DMS 273 (cell line): ENCODE data around the gene CDK9.
"Not testable (repeated sequence)": the region's sequence is repeated elsewhere in the genome, so short reads cannot be mapped to it uniquely, and the experiment has no call there.

ENCODE experiments used
- DNase-seq: peaks from one replicate; lab custom pipeline; 2025; ENCODE audit not compliant: unreplicated experiment; lab: John Stamatoyannopoulos, UW

CDK9 gene

GRCh38 chr9:127779136-127779981, 6.5 kb upstream of the CDK9 start:
- peak; percentile 24 for DNase-seq

DNA sequence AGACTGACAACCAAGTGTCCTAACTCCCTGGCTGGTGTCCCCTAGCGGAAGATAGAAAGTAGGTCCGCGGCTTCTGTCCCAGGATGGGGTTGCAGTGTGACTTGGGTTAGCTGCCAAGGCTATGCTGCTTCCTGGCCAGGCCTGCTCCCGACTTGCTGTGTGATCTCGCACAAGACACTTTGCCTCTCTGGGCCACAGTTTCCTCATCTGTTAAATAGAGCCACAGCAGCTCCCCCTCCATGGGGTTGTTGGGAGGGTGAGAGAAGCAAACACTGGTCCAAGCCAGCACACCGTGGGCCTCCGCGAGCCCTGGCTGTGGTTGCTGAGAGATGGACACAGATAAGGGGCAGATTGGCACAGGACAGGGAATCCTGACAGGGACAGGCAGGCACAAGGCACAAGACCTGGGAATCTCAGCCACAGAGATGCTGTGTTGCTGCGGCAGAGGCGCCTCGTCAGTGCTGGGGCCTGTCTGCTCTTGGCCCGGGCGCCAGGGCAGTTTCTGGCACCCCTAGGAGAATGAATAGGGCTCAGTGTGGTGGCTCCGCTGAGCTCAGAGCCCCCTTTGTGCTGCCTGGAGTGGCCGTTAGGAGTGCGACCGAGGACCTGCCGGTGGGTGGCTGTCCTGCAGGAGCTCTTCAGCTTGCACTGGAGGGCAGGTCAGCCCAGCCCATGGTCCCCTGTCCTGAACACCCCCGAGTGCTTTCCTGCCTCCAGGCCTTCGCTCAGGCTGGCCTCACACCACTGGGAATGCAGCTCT, 5.5 kb upstream of the CDK9 start:
- DNase-seq = no peak

DNA sequence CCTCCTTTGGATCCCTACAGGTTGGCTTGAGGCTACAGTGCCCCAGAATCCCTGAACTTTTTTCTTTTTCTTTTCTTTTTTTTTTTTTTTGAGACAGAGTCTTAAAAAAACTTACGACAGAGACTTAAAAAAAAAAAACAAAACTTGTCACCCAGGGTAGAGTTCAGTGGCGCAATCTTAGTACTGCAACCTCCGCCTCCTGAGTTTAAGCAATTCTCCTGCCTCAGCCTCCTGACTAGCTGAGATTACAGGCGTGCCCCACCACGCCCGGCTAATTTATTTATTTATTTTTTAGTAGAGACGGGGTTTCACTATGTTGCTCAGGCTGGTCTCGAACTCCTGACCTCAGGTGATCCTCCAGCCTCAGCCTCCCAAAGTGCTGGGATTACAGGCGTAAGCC, 4.9 kb upstream of the CDK9 start:
- DNase-seq = not testable (repeated sequence)

- DNase-seq = no peak
Measured at GRCh38 chr9:127781806-127782205, 4.0 kb upstream of the CDK9 start.

DNA sequence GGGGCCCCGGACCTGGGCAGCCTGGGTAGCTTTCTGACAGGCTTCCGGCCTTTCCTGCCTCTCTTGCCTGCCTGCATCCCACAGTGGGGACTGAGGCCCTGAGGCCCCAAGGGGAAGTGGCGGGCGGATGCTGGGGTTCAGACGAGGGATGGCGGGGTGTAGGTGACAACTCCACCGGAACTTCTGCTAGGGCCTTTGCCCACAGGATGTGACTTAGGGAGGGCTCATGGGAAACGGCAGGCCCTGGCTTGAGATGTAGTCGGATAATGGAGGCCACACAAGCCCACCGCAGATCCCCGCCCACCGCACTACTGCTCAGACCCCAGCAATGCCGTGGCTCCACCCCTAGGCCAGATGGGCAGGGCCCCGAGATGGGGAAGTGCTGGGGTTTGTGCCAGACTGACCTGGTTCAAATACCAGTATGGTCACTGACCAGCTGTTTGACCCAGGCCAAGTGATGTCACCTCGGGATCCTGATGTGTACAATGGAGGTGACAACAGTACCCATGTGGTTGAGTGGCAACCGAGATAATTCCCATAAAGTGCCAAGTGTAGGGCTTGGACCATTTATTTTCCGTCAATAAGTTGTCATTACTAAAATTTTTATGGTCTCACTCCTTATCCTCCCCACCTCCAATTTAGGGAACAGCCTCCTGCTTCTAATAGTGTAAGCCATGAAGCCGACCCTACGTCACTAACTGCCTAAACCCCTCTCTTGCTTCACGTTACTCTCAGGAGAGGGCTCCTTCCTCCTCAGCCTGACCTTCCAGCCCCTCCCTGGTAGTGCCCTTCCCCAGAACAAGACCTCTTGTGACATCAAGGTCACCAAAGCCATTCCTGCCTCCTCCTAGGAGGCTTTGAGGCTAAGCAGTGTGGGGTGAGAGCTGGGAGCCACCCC, 2.5 kb upstream of the CDK9 start:
- no peak for DNase-seq

DNA sequence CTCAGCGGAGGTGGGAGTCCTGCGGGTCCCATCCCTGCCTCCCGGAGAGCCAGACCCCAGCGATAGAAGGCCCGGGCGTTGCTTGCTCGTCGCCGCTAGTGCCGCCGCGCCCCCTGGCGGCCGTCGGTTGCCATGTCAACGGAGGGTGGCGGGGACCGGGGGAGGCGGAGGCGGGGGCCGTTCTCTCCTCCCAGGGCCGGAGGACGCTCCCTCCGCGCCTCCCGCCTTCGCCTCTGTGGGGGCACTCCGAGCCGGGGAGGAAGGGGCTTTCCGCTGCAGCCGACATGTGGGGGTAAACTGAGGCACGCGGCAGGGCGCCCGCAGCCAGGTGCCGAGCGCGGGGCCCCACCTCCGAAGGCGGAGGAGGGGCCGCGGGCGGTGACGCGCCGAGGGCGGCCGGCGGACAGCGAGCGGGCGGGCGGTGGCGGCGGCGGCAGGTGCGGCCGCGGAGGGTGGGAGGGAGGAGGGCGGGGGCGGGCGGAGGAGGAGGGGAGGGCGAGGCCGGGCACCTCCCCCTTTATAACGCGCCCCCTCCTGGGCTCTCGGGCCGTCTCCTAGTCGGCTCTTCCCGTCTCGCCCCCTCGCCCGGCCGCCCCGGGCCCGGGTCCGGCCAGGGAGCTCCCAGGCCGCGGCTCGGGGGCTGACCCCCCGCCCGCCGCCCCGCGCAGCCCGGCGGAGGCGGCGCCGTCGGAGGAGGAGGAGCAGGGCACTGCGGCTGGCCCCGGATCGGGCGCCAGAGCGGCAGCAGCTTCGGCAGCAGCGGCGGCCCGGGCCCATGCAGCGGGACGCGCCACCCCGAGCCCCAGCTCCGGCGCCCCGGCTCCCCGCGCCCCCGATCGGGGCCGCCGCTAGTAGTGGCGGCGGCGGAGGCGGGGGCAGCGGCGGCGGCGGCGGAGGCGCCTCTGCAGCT, 556 bp upstream of the CDK9 start:
- peak; percentile 93 for DNase-seq

DNA sequence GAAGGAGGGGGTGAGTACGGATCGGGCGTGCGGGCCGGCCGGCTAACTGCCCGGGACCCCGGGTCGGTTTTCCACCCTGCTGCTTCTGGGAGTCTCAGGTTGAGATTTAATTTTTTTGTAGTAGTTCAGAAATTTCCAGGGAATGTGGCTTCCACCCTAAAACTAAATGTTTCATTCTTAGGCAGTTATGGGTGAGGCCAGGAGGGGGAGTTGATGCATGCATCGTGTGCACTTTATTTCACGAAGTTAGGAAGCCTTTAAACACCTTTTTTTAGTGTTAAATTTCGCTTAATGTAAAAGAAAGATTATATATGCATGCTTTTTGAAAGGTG, 905 bp downstream of the CDK9 start:
- no peak for DNase-seq

DNA sequence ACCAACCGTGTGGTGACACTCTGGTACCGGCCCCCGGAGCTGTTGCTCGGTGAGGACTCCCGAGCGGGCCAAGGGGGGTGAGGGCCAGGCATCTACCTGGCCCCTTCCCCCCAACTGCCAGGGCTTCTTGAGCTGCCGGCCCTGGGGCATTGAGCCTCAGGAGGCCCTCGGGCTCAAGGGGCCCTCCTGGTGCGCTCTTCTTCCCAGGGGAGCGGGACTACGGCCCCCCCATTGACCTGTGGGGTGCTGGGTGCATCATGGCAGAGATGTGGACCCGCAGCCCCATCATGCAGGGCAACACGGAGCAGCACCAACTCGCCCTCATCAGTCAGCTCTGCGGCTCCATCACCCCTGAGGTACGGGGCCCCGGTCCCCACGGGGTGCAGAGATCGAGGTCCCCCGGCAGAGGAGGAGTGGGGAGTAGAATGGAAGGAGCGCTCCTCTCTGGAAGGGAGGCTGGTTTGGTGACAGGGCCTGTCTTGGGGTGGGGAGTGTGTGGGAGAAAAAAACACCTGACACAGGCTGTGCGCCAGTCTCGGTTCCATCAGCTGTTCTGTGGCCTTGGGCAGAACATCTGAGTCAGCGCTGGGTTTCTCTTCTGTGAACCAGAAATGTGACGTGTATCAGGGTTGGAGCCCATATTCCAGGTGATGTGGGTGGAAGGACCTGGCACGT, 2.6 kb downstream of the CDK9 start:
- no peak for DNase-seq

- no peak for DNase-seq
Measured at GRCh38 chr9:127789179-127789578, 3.3 kb downstream of the CDK9 start.

- no peak for DNase-seq
Measured at GRCh38 chr9:127790094-127790855, 4.4 kb downstream of the CDK9 start.

GRCh38 chr9:127791085-127791484, 5.3 kb downstream of the CDK9 start:
- DNase-seq = peak; percentile 25

GRCh38 chr9:127792417-127793031, 6.7 kb downstream of the CDK9 start:
- DNase-seq = no peak

DNA sequence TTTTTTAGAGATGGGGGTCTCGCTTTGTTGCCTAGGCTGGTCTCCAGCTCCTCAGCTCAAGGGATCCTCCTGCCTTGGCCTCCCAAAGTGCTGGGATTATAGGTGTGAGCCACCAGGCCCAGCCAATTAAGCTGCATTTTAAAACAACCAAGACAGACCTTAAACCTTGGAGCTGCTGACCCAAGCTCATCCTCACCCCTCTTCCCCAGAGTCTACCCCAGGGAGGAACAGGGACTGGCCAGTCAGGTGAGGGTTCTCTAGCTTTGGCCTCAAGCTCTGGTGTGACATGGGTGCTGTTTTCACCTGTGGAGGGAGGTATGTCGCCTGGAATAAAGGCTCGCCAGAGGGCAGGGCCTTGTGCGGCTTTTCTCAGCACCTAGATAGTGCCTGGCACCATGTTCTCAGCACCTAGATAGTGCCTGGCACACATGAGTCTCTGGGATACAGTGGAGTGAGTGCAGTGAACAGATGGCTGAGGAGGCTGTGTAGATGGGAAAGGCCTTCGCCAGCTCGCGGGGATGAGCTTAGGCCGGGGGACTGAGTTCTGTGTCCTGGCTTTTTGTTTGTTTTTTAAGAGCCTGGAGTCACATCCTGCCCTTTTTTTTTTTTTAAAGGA, 7.4 kb downstream of the CDK9 start:
- peak; percentile 89 for DNase-seq

- DNase-seq = no peak
Measured at GRCh38 chr9:127794001-127794791, 8.4 kb downstream of the CDK9 start.

DNA sequence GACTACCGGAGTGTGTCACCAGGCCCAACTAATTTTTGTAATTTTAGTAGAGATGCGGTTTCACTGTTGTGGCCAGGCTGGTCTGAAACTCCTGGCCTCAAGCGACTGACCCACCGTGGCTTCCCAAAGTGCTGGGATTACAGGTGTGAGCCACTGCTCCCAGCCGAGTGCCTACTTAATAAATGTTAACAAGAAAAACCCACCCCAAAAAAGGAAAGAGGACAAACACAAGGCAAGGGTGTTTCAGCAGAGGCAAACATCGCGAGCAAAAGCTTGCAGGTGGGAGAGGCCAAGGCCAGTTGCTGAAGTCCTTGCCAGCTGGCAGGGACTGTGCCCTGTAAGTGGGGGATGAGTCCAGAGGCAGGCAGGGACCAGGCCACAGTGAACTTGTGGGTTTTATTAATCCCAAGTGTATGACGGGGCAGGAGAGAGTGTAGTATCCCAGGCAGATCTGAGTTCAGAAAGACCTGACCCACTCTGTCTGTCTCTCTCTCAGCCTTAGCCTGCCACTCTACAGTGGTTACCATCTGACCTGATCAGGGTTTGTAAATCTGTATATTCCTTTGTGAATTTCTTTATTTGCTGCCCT, 10.5 kb downstream of the CDK9 start:
- peak; percentile 47 for DNase-seq

- DNase-seq = no peak
Measured at GRCh38 chr9:127796852-127797370, 11.1 kb downstream of the CDK9 start.
